SK-N-SH treated with all-trans-retinoic acid at 6 μM for 48 hours (cell line): Measurements from ENCODE around the gene TMEM18.

Source experiments
- ATAC-seq: fragments of 200-7000 bp; cut with Tn5 transposase; 3 replicates; pipeline ENCODE4 v1.9.1; 2020; ENCODE audit warnings: mild to moderate bottlenecking, moderate library complexity
- ARNTL ChIP-seq: fragments of 450-650 bp; formaldehyde crosslinking; IDR thresholded peaks from 2 replicates; pipeline ENCODE4 v1.5.0; 2020; ENCODE audit warnings: low read depth, mild to moderate bottlenecking, moderate library complexity, borderline replicate concordance
- BACH2 ChIP-seq: fragments of 250-450 bp; sonication (Bioruptor Pico); IDR thresholded peaks from 2 replicates; pipeline ENCODE4 v1.9.0; 2021; ENCODE audit warnings: mild to moderate bottlenecking, borderline replicate concordance
- CREB5 ChIP-seq: fragments of 250-450 bp; sonication (Bioruptor Pico); IDR thresholded peaks from 2 replicates; pipeline ENCODE4 v1.5.1; 2020; ENCODE audit warnings: low read depth, mild to moderate bottlenecking, moderate library complexity
- CSDC2 ChIP-seq: fragments of 250-450 bp; sonication (Bioruptor Pico); IDR thresholded peaks from 2 replicates; pipeline ENCODE4 v1.5.0; 2020; ENCODE audit warnings: mild to moderate bottlenecking, moderate library complexity
- CSRNP3 ChIP-seq: fragments of 250-450 bp; sonication (Bioruptor Pico); IDR thresholded peaks from 2 replicates; pipeline ENCODE4 v1.5.1; 2021; ENCODE audit warnings: mild to moderate bottlenecking, moderate library complexity
- ESRRG ChIP-seq: fragments of 250-450 bp; sonication (Bioruptor Pico); IDR thresholded peaks from 2 replicates; pipeline ENCODE4 v1.6.1; 2021; ENCODE audit warnings: mild to moderate bottlenecking
- GLIS3 ChIP-seq: fragments of 250-450 bp; sonication (Bioruptor Pico); IDR thresholded peaks from 2 replicates; pipeline ENCODE4 v1.5.0; 2020; ENCODE audit warnings: mild to moderate bottlenecking, moderate library complexity
- ISL1 ChIP-seq: fragments of 250-450 bp; sonication (Bioruptor Pico); IDR thresholded peaks from 2 replicates; pipeline ENCODE4 v2.1.2; 2022; ENCODE audit warnings: mild to moderate bottlenecking, moderate library complexity
- OSR1 ChIP-seq: fragments of 250-450 bp; sonication (Bioruptor Pico); IDR thresholded peaks from 2 replicates; pipeline ENCODE4 v1.8.0; 2022; ENCODE audit warnings: moderate library complexity, mild to moderate bottlenecking, inconsistent platforms
- PATZ1 ChIP-seq: fragments of 250-450 bp; sonication (Bioruptor Pico); IDR thresholded peaks from 2 replicates; pipeline ENCODE4 v1.8.0; 2020; ENCODE audit warnings: mild to moderate bottlenecking, moderate library complexity, borderline replicate concordance
- POU6F1 ChIP-seq: fragments of 250-450 bp; sonication (Bioruptor Pico); IDR thresholded peaks from 2 replicates; pipeline ENCODE4 v1.8.0; 2021; ENCODE audit warnings: low read depth, mild to moderate bottlenecking, moderate library complexity, borderline replicate concordance
- PPARA ChIP-seq: fragments of 250-450 bp; sonication (Bioruptor Pico); IDR thresholded peaks from 2 replicates; pipeline ENCODE4 v1.5.0; 2020; ENCODE audit warnings: mild to moderate bottlenecking, borderline replicate concordance
- RARB ChIP-seq: fragments of 250-450 bp; sonication (Bioruptor Pico); IDR thresholded peaks from 2 replicates; pipeline ENCODE4 v1.8.0; 2021; ENCODE audit warnings: mild to moderate bottlenecking, moderate library complexity
- TCF4 ChIP-seq: fragments of 250-450 bp; sonication (Bioruptor Pico); IDR thresholded peaks from 2 replicates; pipeline ENCODE4 v1.8.0; 2021; ENCODE audit warnings: mild to moderate bottlenecking, moderate library complexity, borderline replicate concordance
- TOX ChIP-seq: fragments of 250-450 bp; sonication (Bioruptor Pico); IDR thresholded peaks from 2 replicates; pipeline ENCODE4 v1.8.0; 2021; ENCODE audit warnings: mild to moderate bottlenecking, moderate library complexity, borderline replicate concordance
- TSHZ2 ChIP-seq: fragments of 250-450 bp; sonication (Bioruptor Pico); IDR thresholded peaks from 2 replicates; pipeline ENCODE4 v1.5.0; 2020; ENCODE audit warnings: mild to moderate bottlenecking, moderate library complexity
- ZC3H10 ChIP-seq: fragments of 250-450 bp; sonication (Bioruptor Pico); IDR thresholded peaks from 2 replicates; pipeline ENCODE4 v1.5.1; 2021; ENCODE audit warnings: mild to moderate bottlenecking, moderate library complexity
- ZFP3 ChIP-seq: fragments of 250-450 bp; sonication (Bioruptor Pico); IDR thresholded peaks from 2 replicates; pipeline ENCODE4 v1.5.0; 2020; ENCODE audit warnings: mild to moderate bottlenecking, moderate library complexity
- ZFP30 ChIP-seq: fragments of 450-650 bp; formaldehyde crosslinking; IDR thresholded peaks from 2 replicates; pipeline ENCODE4 v1.5.0; 2022; ENCODE audit warnings: mild to moderate bottlenecking, moderate library complexity
- ZNF565 ChIP-seq: fragments of 450-650 bp; formaldehyde crosslinking; conservative IDR thresholded peaks from 2 replicates; pipeline ENCODE4 v1.5.0; 2020; ENCODE audit warnings: low read depth, mild to moderate bottlenecking, moderate library complexity
- ZNF70 ChIP-seq: fragments of 450-650 bp; formaldehyde crosslinking; IDR thresholded peaks from 2 replicates; pipeline ENCODE4 v1.5.0; 2020; ENCODE audit warnings: mild to moderate bottlenecking, moderate library complexity
- ZNF8 ChIP-seq: fragments of 450-650 bp; formaldehyde crosslinking; IDR thresholded peaks from 2 replicates; pipeline ENCODE4 v1.5.0; 2020; ENCODE audit warnings: mild to moderate bottlenecking, moderate library complexity

Gene TMEM18

GRCh38 chr2:714005-714741, 37.0 kb upstream of the TMEM18 start:
- no peak for TF ChIP-seq ESRRG
- no peak for TF ChIP-seq CSRNP3 (CRISPR knock-in tag)
- no peak for TF ChIP-seq ZNF565
- no peak for TF ChIP-seq PPARA (CRISPR knock-in tag)
- no peak for TF ChIP-seq ZC3H10 (CRISPR knock-in tag)
- no peak for TF ChIP-seq TOX (CRISPR knock-in tag)
- no peak for TF ChIP-seq ARNTL (CRISPR knock-in tag)
- TF ChIP-seq OSR1 (CRISPR knock-in tag): no peak
- TF ChIP-seq RARB: no peak
- no peak for TF ChIP-seq TCF4
- TF ChIP-seq GLIS3 (CRISPR knock-in tag): no peak
- TF ChIP-seq, all 23 proteins: peak for 0
- ATAC-seq: peak; percentile 96

- no peak for ATAC-seq
- no peak for TF ChIP-seq GLIS3 (CRISPR knock-in tag)
- no peak for TF ChIP-seq TOX (CRISPR knock-in tag)
- no peak for TF ChIP-seq PPARA (CRISPR knock-in tag)
- TF ChIP-seq BACH2 (CRISPR knock-in tag): no peak
- TF ChIP-seq RARB: no peak
- TF ChIP-seq CREB5 (CRISPR knock-in tag): no peak
- no peak for TF ChIP-seq ISL1 (CRISPR knock-in tag)
- TF ChIP-seq TCF4: no peak
- TF ChIP-seq ZNF8 (CRISPR knock-in tag): no peak
- no peak for TF ChIP-seq PATZ1
- TF ChIP-seq ZNF70 (CRISPR knock-in tag): no peak
- TF ChIP-seq ARNTL (CRISPR knock-in tag): no peak
- TF ChIP-seq ZC3H10 (CRISPR knock-in tag): no peak
- TF ChIP-seq ZFP30 (CRISPR knock-in tag): no peak
- no peak for TF ChIP-seq TSHZ2
- no peak for TF ChIP-seq POU6F1 (CRISPR knock-in tag)
- no peak for TF ChIP-seq CSDC2 (CRISPR knock-in tag)
- no peak for TF ChIP-seq CSRNP3 (CRISPR knock-in tag)
- no peak for TF ChIP-seq ZFP3 (CRISPR knock-in tag)
Observed at GRCh38 chr2:710867-711665, 33.9 kb upstream of the TMEM18 start.
